ENCODE results near the gene ABLIM2. TPM values are rescaled to one million over a fixed set of nuclear protein-coding genes. Genes with fewer than 3 reads are reported as not detected.

Gene ABLIM2
- total RNA-seq, 4 donors from 2014 or later = 9.2 to 24.0 (median 12.3) TPM

GRCh38 chr4:7980036-7980435 lies 178.6 kb downstream of the ABLIM2 start:
- no peak for DNase-seq
- TF ChIP-seq CTCF (IDR thresholded peaks at IDR 0.05) (no peak), POLR2A (IDR thresholded peaks at IDR 0.05) (no peak)
- intact Hi-C loops (cut with DNase I) = no loop called here

DNA sequence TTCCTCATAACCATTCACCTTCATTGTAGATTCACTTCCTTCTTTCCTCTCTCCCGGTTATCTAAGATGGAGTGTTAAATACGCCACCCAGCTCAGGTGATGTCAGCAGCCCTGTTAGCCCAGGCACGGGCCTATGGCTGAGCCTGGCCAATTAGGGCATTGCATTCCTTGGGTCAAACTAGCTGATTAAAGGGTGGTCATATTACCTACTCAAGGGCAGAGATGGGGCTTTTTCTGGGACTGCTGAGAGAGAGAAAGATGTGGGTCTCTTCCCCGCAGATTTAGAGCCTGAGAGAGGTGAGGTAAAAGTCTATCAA lies 179.0 kb downstream of the ABLIM2 start:
- TF ChIP-seq CTCF (IDR thresholded peaks at IDR 0.05) = no peak
- no peak for TF ChIP-seq POLR2A (IDR thresholded peaks at IDR 0.05)
- Histone ChIP-seq H3K4me1 (peaks cover 0 to 12% of the 10 kb centered on the region in 2 donors), H3K36me3 (no peaks in the 10 kb centered on the region), H3K4me3 (replicated peaks in 1 of 3) (no peak overlapping the region), H3K27me3 (no peaks in the 10 kb centered on the region), H3K9me3 (no peaks in the 10 kb centered on the region), H3K27ac (no peak overlapping the region)
- 81 to 87% methylated on average over 4 of the region's 4 CpGs for WGBS, 2 donors
- intact Hi-C loops (cut with DNase I) = no loop called here
- no peak for DNase-seq

More at GRCh38 chr4:7980036-7980435, 178.6 kb downstream of the ABLIM2 start:
- no peak overlapping the region for H3K4me3 ChIP-seq (replicated peaks in 1 of 3)
- H3K9me3 ChIP-seq = no peaks in the 10 kb centered on the region
- no peaks in the 10 kb centered on the region for H3K27me3 ChIP-seq
- 92 to 98% methylated on average over 2 of the region's 2 CpGs for WGBS, 2 donors
- no peak overlapping the region for H3K27ac ChIP-seq
- H3K36me3 ChIP-seq = no peaks in the 10 kb centered on the region
- H3K4me1 ChIP-seq = peaks cover 0 to 12% of the 10 kb centered on the region in 2 donors

GRCh38 chr4:7978907-7979651 lies 179.5 kb downstream of the ABLIM2 start:
- Histone ChIP-seq H3K36me3 (no peaks in the 10 kb centered on the region), H3K27ac (no peak overlapping the region), H3K9me3 (no peaks in the 10 kb centered on the region), H3K27me3 (no peaks in the 10 kb centered on the region), H3K4me1 (peaks cover 0 to 12% of the 10 kb centered on the region in 2 donors), H3K4me3 (replicated peaks in 1 of 3) (no peak overlapping the region)
- no peak for TF ChIP-seq POLR2A (IDR thresholded peaks at IDR 0.05)
- no peak for TF ChIP-seq CTCF (IDR thresholded peaks at IDR 0.05)
- 89 to 92% methylated on average over 12 to 17 of the region's 17 CpGs for WGBS, 2 donors
- intact Hi-C loops (cut with DNase I) = no loop called here
- DNase-seq = no peak

- 75 to 89% methylated on average over 5 of the region's 5 CpGs for WGBS, 2 donors
- DNase-seq = no peak
- peaks cover 0 to 12% of the 10 kb centered on the region in 2 donors for H3K4me1 ChIP-seq
- no peak overlapping the region for H3K4me3 ChIP-seq (replicated peaks in 1 of 3)
- H3K9me3 ChIP-seq = no peaks in the 10 kb centered on the region
- TF ChIP-seq POLR2A (IDR thresholded peaks at IDR 0.05) (no peak), CTCF (IDR thresholded peaks at IDR 0.05) (no peak)
- no peaks in the 10 kb centered on the region for H3K27me3 ChIP-seq
- intact Hi-C loops (cut with DNase I) = no loop called here
- H3K27ac ChIP-seq = no peak overlapping the region
- no peaks in the 10 kb centered on the region for H3K36me3 ChIP-seq
These were observed 180.1 kb downstream of the ABLIM2 start for GRCh38 chr4:7978489-7978888.

DNA sequence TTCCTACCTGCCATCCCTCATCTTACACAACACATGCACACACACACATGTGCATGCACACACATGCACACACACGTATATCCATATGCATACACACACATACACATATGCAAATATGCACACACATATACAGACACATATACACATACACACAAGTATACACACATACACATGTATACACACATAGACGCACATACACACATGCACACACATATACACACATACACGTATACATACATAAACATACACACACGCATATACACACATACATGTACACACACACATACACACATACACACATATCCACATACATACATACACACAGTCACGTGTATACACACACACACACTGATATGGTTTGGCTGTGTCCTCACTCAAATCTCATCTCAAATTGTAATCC lies 182.0 kb downstream of the ABLIM2 start:
- H3K27ac ChIP-seq = no peak overlapping the region
- H3K9me3 ChIP-seq = no peaks in the 10 kb centered on the region
- 96 to 97% methylated on average over 5 of the region's 5 CpGs for WGBS, 2 donors
- no peaks in the 10 kb centered on the region for H3K36me3 ChIP-seq
- no peak for DNase-seq
- H3K4me3 ChIP-seq (replicated peaks in 1 of 3) = no peak overlapping the region
- H3K27me3 ChIP-seq = no peaks in the 10 kb centered on the region
- peaks cover 0 to 25% of the 10 kb centered on the region in 2 donors for H3K4me1 ChIP-seq
- TF ChIP-seq CTCF (IDR thresholded peaks at IDR 0.05) (no peak), POLR2A (IDR thresholded peaks at IDR 0.05) (no peak)
- intact Hi-C loops (cut with DNase I) = no loop called here
